HG03457 (cell line): ENCODE results near the gene ADAMTSL3.
A peak's percentile ranks its signal among the peaks of the same experiment; 100 is the strongest.
"Not testable (repeated sequence)": the region's sequence is repeated elsewhere in the genome, so short reads cannot be mapped to it uniquely, and the experiment has no call there.

Experiments used
- ATAC-seq: cut with Tn5 transposase; IDR thresholded peaks from one replicate; pipeline ENCODE4 v1.9.1; 2021; ENCODE audit warnings: moderate number of reproducible peaks; ENCODE audit not compliant: unreplicated experiment

Gene ADAMTSL3

GRCh38 chr15:83956887-83957286 is 303.0 kb downstream of the ADAMTSL3 start:
- ATAC-seq = no peak

- ATAC-seq = no peak
Measured at GRCh38 chr15:83959477-83959876, 305.6 kb downstream of the ADAMTSL3 start.

- ATAC-seq = no peak
Measured at GRCh38 chr15:83960192-83960829, 306.4 kb downstream of the ADAMTSL3 start.

- ATAC-seq = no peak
Measured at GRCh38 chr15:83961311-83961710, 307.4 kb downstream of the ADAMTSL3 start.

- not testable (repeated sequence) for ATAC-seq
Measured at GRCh38 chr15:83964967-83965366, 311.0 kb downstream of the ADAMTSL3 start.

GRCh38 chr15:83970295-83970890 is 316.5 kb downstream of the ADAMTSL3 start:
- no peak for ATAC-seq

- ATAC-seq = no peak
Measured at GRCh38 chr15:83971992-83972391, 318.1 kb downstream of the ADAMTSL3 start.

- ATAC-seq = no peak
Measured at GRCh38 chr15:83973816-83974215, 319.9 kb downstream of the ADAMTSL3 start.

- ATAC-seq = no peak
Measured at GRCh38 chr15:83977992-83978391, 324.1 kb downstream of the ADAMTSL3 start.

- no peak for ATAC-seq
Measured at GRCh38 chr15:83978588-83978987, 324.7 kb downstream of the ADAMTSL3 start.

- no peak for ATAC-seq
Measured at GRCh38 chr15:83980637-83981036, 326.7 kb downstream of the ADAMTSL3 start.

- no peak for ATAC-seq
Measured at GRCh38 chr15:83982748-83983147, 328.8 kb downstream of the ADAMTSL3 start.

- peak; percentile 70 for ATAC-seq
Measured at GRCh38 chr15:83983634-83984458, 329.9 kb downstream of the ADAMTSL3 start.

GRCh38 chr15:83984601-83985000 is 330.7 kb downstream of the ADAMTSL3 start:
- ATAC-seq = no peak

- ATAC-seq = no peak
Measured at GRCh38 chr15:83991163-83991562, 337.2 kb downstream of the ADAMTSL3 start.

GRCh38 chr15:83992324-83993031 is 338.6 kb downstream of the ADAMTSL3 start:
- ATAC-seq = no peak

- no peak for ATAC-seq
Measured at GRCh38 chr15:83993591-83993990, 339.7 kb downstream of the ADAMTSL3 start.

GRCh38 chr15:83998486-83998885 is 344.6 kb downstream of the ADAMTSL3 start:
- ATAC-seq = no peak

GRCh38 chr15:83999396-84000135 is 345.6 kb downstream of the ADAMTSL3 start:
- no peak for ATAC-seq

GRCh38 chr15:84001037-84001436 is 347.1 kb downstream of the ADAMTSL3 start:
- no peak for ATAC-seq

- ATAC-seq = no peak
Measured at GRCh38 chr15:84001655-84002054, 347.7 kb downstream of the ADAMTSL3 start.
